HuH-7 (cell line): ENCODE results near the gene PI4K2A.
"Not testable (repeated sequence)": the region's sequence is repeated elsewhere in the genome, so short reads cannot be mapped to it uniquely, and the experiment has no call there.

Source experiments
- DNase-seq: peaks from one replicate; pipeline ENCODE4 v3.0.0; 2011; ENCODE audit warnings: low spot score

PI4K2A gene

GRCh38 chr10:97632949-97633884 is 7.3 kb upstream of the PI4K2A start, which contains the start of gene MORN4:
TSS of gene MORN4 (minus strand) at chr10:97633500. CDS start at chr10:97619653, 13,847 bp downstream.
- DNase-seq = peak; percentile 90

DNA sequence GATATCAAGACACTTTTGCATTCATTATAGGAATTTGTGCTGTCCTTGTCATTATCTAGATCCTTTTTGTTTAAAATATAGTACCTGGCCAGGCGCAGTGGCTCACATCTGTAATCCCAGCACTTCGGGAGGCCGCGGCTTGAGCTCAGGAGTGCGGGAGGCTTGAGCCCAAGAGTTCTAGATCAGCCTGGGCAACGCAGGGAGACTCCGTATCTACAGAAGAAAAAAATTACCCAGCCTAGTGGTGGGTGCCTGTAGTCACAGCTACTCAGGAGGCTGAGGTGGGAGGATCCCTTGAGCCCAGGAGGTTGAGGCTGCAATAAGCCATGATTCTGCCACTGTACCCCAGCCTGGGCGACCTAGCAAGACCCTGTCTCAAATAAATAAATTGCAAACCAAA is 6.5 kb upstream of the PI4K2A start:
- DNase-seq = no peak

GRCh38 chr10:97635577-97635976 is 4.9 kb upstream of the PI4K2A start:
- DNase-seq = no peak

GRCh38 chr10:97639090-97639489 is 1.4 kb upstream of the PI4K2A start:
- DNase-seq = not testable (repeated sequence)

GRCh38 chr10:97640868-97641811 is 669 bp downstream of the PI4K2A start:
- peak; percentile 30 for DNase-seq

DNA sequence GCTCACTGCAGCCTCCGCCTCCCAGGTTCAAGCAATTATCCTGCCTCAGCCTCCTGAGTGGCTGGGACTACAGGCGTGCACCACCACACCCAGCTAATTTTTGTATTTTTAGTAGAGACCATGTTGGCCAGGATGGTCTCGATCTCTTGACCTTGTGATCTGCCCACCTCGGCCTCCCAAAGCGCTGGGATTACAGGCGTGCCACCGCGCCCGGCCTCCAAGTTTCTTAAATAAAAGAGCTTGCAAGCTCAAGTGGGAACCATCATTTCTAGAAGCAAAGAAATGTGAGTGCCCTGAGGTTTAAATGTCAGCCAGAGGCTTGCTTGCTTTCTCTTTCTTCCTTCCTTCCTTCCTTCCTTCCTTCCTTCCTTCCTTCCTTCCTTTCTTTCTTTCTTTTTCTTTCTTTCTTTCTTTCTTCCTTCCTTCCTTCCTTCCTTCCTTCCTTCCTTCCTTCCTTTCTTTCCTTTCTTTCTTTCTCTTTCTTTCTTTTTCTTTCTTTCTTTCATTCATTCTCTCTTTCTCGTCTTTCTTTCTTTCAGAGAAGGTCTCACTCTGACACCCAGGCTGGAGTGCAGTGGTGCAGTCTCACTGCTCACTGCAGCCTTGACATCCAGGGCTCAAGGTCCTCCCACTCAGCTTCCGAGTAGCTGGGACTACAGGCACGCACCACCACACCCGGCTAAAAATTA is 2.1 kb downstream of the PI4K2A start:
- not testable (repeated sequence) for DNase-seq

DNA sequence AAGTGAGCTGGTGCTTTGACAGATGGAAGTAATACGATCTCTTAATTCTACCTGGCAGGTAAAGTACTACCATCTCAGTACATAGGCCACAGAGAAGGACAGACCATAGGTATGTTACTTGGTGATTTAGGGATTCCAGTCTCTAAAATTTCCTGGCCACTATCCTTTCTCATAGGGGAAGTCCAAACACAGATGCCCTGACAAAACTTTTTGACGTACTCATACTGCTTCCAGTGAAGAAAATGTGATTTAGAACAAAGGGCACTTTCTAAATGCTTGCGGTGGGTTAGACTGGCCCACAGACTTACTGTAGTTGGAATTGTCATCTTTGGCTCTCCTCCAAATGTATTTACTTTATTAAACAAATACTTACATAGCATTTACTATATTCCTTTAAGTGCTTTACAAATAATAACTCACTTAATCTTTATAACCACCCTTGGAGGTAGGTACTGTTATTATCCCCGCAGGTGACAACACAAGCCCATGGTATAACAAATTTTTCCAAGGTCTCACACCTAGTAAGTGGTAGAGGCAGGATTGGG is 3.0 kb downstream of the PI4K2A start:
- DNase-seq = no peak

- DNase-seq = no peak
Observed at GRCh38 chr10:97644936-97645335, 4.5 kb downstream of the PI4K2A start.

- DNase-seq = no peak
Observed at GRCh38 chr10:97647556-97647955, 7.1 kb downstream of the PI4K2A start.

DNA sequence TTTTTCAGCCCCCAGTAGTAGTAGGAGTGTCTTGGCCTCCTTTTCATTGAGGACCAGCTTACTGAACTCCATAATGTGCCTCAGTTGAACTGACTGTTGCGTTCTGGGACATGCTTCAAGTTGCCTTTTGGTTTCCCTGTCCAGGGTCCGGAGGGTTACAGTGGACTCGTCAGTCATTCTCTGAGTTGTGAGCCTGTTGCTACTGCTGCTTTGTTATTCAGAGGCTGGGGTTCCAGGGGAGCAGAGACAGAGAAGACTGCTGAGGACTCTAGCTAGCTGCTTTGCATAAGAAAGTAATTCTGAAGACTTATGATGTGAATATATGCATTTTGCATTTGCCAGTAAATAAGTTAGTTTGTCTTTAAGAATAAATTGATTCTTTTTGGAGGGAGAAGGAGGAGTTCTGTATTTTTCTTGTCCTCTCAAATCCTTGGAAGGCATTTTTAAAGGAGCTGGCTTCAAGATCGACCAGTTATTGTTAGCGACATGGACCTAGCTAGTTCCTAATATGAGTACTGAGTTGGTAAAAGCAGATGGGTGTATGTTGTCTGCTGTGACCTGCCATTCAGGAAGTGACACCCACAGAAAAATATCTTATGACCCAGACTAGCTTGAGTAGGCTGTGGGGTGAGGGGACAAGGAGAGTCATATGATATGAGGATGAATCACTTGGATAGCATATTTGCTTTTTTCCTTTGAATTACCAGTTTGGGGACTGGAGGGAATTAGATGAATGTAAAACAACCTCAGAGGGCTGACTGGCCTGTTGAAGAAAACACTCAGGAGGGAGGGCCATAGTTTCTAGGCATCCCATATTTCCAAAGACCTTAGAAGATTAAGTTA is 8.3 kb downstream of the PI4K2A start:
- no peak for DNase-seq

- DNase-seq = not testable (repeated sequence)
Observed at GRCh38 chr10:97649405-97649750, 8.9 kb downstream of the PI4K2A start.

- no peak for DNase-seq
Observed at GRCh38 chr10:97650726-97651125, 10.3 kb downstream of the PI4K2A start.

- DNase-seq = no peak
Observed at GRCh38 chr10:97651773-97652172, 11.3 kb downstream of the PI4K2A start.

DNA sequence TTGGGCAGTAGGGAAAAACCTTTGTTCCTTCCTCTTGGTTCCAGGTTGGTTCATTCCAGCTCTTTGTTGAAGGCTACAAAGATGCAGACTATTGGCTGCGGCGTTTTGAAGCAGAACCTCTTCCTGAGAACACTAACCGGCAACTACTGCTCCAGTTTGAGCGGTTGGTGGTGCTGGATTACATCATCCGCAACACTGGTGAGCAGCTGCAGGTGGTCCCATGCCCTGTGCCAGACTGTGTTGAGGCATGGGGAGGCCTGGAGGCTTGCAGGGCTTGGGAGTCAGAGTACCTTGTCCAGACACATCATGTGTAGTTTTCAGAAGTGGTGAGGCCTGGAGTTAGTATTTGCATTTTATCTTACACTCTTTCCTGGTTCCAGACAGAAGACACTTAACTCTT is 16.3 kb downstream of the PI4K2A start:
- DNase-seq = no peak

- no peak for DNase-seq
Observed at GRCh38 chr10:97659589-97659988, 19.1 kb downstream of the PI4K2A start.

DNA sequence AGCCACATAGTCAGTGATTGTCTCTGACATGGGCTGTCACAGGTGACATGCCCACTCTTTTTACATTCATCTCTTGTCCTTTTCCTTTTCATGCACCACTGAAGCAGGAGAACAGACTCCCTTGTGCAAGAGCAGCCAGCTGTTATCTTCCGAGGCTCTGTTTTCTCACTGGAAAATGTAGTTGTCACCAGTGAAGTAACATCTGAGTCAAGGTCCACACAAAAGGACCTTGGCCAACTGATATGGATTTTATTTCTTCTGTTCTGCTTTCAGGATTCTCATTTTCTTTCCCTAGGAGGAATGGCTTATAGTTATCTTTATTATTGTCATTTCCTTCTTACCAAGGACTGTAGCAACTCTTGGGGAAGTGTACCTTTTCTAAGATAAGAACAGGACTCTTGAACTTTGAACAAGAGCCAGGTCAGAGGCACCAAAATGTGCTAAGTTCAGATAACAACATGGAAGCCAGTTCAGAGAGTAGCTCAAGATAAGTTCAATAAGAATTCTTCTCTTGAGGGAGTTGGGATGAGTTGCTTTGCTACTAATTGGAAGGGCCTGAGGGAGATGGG is 23.9 kb downstream of the PI4K2A start:
- DNase-seq = no peak

- no peak for DNase-seq
Observed at GRCh38 chr10:97666992-97667391, 26.5 kb downstream of the PI4K2A start.

DNA sequence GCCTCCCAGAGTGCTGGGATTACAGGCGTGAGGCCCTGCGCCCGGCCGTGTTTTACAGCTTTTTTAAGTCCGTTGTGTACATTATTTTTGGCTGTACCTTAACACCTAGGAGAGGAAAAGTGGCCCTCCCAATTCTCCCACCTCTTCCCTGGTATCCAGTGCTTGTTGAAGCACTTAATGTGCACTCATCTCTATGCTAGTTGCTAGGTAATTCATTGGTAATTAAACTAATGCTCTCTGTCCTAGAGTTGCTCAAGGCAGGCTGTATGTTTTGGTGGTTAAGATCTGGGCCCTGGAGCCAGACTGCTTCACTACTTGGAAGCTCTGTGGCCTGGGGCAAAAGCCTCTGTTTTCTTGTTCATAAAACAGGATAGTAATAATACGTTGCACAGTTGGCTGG is 27.0 kb downstream of the PI4K2A start:
- no peak for DNase-seq

DNA sequence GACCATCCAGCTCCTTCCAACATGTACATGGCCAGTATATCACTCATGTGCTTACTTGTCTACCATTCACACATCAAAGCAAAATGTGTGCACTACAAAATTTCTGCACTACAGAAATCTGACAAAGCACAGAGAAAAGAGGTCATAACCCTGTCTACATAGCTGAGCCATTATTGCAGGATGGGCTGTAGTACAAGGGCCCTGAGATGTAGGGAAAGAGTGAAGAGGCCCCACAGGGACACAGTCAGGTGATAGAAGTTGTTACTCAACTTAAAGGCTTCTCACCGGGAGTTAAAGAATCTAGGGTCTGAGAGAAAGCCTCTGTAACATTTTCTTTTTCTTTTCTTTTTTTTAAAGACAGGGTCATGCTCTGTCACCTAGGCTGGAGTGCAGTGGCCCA is 29.1 kb downstream of the PI4K2A start:
- no peak for DNase-seq

DNA sequence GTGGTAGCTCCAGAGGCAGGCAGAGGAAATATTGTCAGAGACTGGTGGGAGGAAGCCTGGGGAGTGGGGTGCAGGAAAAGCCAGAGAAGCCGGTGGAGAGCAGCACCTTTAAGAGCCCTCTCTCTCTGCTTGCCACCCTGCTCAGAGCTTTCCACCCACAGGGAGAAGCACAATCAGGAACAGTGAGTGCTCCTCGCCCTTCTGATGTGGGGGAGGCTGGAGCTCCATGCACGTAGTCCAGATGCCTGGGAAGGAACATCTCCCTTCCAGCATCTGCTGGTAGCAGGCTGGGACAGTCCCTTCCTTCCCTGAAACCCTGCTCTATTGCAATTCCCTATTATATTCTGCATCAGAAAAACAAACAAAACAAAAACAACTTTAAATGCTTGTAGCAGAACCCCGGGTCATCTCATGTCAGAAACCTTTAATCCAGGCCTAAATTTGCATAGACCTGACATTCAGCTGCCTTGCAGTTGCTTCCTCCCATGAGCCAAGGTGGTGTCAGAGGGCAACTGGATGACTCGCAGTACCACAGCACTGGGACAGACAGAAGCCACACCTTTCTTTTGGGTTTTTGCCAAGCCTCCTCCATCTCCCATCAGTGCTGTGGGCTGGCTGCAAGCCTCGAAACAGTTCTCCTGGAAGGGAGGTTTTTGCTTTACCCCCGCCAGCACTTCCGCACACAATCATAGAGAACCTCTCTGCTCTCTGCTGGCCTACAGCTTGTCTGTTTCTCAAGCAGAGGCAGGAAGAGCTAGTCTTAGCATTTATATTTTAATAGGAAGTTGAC is 33.5 kb downstream of the PI4K2A start:
- DNase-seq = no peak
